AG09319 (cell line): Measurements from ENCODE around the gene ARRDC2.

Source experiments
- DNase-seq: peaks from one replicate; pipeline ENCODE4 v3.0.0-alpha.2; 2010; ENCODE audit warnings: low read depth; ENCODE audit errors: extremely low read depth
- CTCF ChIP-seq: IDR thresholded peaks from 2 replicates; pipeline ENCODE4 v1.5.1; 2011; ENCODE audit warnings: low read depth, mild to moderate bottlenecking, inconsistent platforms, low read length, moderate library complexity

The ARRDC2 gene

GRCh38 chr19:18057557-18057956 is 49.6 kb downstream of the ARRDC2 start:
- no peak for TF ChIP-seq CTCF
- no peak for DNase-seq

- no peak for DNase-seq
- TF ChIP-seq CTCF: peak; percentile 87
These were observed 50.4 kb downstream of the ARRDC2 start for GRCh38 chr19:18058208-18059009.

- DNase-seq: no peak
- TF ChIP-seq CTCF: no peak
These were observed 51.3 kb downstream of the ARRDC2 start for GRCh38 chr19:18059297-18059696.

- no peak for DNase-seq
- TF ChIP-seq CTCF: no peak
These were observed 51.9 kb downstream of the ARRDC2 start for GRCh38 chr19:18059902-18060301.

GRCh38 chr19:18060472-18060871 is 52.5 kb downstream of the ARRDC2 start:
- DNase-seq: no peak

GRCh38 chr19:18062028-18062427 is 54.1 kb downstream of the ARRDC2 start:
- no peak for TF ChIP-seq CTCF
- DNase-seq: no peak

More at GRCh38 chr19:18060472-18060871, 52.5 kb downstream of the ARRDC2 start:
- TF ChIP-seq CTCF: no peak

- DNase-seq: no peak
- no peak for TF ChIP-seq CTCF
These were observed 55.5 kb downstream of the ARRDC2 start for GRCh38 chr19:18063463-18063862.
